ENCODE results near the gene PRKCH. TPM values are rescaled to one million over a fixed set of nuclear protein-coding genes. Genes with fewer than 3 reads are reported as not detected.
"Not testable (repeated sequence)": the region's sequence is repeated elsewhere in the genome, so short reads cannot be mapped to it uniquely, and the experiment has no call there.

Gene PRKCH
- total RNA-seq, 3 donors from 2014 or later (not counting 1 experiment from before 2014, with no cell fraction given) = 610 to 756 (median 618) TPM

DNA sequence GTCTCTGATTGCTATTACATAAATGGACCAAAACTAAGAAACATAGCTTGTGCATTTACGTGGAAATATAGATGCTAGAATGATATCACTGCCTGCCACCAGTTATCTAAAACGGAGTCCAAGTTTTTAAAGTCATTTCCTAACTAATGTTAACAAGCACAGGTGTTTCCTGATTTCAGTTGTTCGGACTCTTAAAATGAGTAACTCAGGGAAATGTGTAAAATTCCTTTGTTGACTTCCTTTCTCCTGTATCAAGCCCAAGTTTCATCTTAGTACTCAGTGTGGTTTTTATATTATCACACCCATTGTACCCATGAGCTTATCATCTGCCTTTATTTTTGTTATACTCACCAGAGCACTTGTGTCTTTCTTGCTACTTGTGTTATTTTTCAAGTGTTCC, 13.2 kb upstream of the PRKCH start:
- H3K4me3 ChIP-seq (ENCODE audit: low read length) = no peak overlapping the region
- peaks cover 5% of the 10 kb centered on the region for H3K36me3 ChIP-seq (ENCODE audit: control insufficient read depth, insufficient read depth, low read length)
- intact Hi-C loops (cut with micrococcal nuclease) = no loop called here
- Mint-ChIP-seq H3K27ac (no peak overlapping the region), H3K4me1 (peaks cover 8 to 15% of the 10 kb centered on the region in 2 donors), H3K4me3 (no peak overlapping the region), H3K36me3 (peaks cover 8% of the 10 kb centered on the region), H3K27me3 (ENCODE audit: low read depth in 2 of 2) (no peaks in the 10 kb centered on the region), H3K9me3 (peaks cover 0 to 9% of the 10 kb centered on the region in 2 donors)
- H3K27ac ChIP-seq (ENCODE audit: low read length) = no peak overlapping the region
- TF ChIP-seq, protein P1, sequence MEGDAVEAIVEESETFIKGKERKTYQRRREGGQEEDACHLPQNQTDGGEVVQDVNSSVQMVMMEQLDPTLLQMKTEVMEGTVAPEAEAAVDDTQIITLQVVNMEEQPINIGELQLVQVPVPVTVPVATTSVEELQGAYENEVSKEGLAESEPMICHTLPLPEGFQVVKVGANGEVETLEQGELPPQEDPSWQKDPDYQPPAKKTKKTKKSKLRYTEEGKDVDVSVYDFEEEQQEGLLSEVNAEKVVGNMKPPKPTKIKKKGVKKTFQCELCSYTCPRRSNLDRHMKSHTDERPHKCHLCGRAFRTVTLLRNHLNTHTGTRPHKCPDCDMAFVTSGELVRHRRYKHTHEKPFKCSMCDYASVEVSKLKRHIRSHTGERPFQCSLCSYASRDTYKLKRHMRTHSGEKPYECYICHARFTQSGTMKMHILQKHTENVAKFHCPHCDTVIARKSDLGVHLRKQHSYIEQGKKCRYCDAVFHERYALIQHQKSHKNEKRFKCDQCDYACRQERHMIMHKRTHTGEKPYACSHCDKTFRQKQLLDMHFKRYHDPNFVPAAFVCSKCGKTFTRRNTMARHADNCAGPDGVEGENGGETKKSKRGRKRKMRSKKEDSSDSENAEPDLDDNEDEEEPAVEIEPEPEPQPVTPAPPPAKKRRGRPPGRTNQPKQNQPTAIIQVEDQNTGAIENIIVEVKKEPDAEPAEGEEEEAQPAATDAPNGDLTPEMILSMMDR (IDR thresholded peaks at IDR 0.05) = no peak
- peaks cover 17% of the 10 kb centered on the region for H3K9me3 ChIP-seq (ENCODE audit: control insufficient read depth, insufficient read depth, low read length)
- no peak for DNase-seq
- no peaks in the 10 kb centered on the region for H3K27me3 ChIP-seq (ENCODE audit: control insufficient read depth, insufficient read depth, low read length)
- no peaks in the 10 kb centered on the region for H3K4me1 ChIP-seq (ENCODE audit: control insufficient read depth, insufficient read depth, low read length)
- ATAC-seq = no peak
- WGBS (ENCODE audit: insufficient coverage) = 43% methylated on average over 3 of the region's 3 CpGs

DNA sequence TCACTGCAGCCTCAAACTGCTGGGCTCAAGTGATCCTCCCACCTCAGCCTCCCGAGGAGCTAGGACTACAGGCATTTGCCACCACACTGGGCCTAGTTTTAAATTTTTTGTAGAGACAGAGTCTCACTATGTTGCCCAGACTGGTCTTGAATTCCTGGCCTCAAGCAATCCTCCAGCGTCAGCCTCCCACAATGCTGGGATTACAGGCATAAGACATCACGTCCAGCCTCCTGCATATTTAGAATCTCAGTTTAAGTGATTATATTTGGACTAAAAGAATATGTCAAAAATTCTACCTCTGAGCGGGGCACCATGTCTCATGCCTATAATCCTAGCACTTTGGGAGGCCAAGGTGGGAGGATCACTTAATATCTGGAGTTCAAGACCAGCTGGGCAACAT, 12.7 kb upstream of the PRKCH start:
- H3K27me3 Mint-ChIP-seq (ENCODE audit: low read depth in 2 of 2); H3K27ac ChIP-seq (ENCODE audit: low read length); intact Hi-C loops (cut with micrococcal nuclease); H3K36me3 ChIP-seq (ENCODE audit: control insufficient read depth, insufficient read depth, low read length); H3K4me3 Mint-ChIP-seq; ATAC-seq; H3K27me3 ChIP-seq (ENCODE audit: control insufficient read depth, insufficient read depth, low read length); H3K36me3 Mint-ChIP-seq; DNase-seq; H3K9me3 Mint-ChIP-seq; H3K4me3 ChIP-seq (ENCODE audit: low read length); H3K27ac Mint-ChIP-seq; H3K4me1 ChIP-seq (ENCODE audit: control insufficient read depth, insufficient read depth, low read length): not testable (repeated sequence)
- peaks cover 8 to 15% of the 10 kb centered on the region in 2 donors for H3K4me1 Mint-ChIP-seq
- WGBS (ENCODE audit: insufficient coverage) = 87% methylated on average over 4 of the region's 4 CpGs
- peaks cover 17% of the 10 kb centered on the region for H3K9me3 ChIP-seq (ENCODE audit: control insufficient read depth, insufficient read depth, low read length)

DNA sequence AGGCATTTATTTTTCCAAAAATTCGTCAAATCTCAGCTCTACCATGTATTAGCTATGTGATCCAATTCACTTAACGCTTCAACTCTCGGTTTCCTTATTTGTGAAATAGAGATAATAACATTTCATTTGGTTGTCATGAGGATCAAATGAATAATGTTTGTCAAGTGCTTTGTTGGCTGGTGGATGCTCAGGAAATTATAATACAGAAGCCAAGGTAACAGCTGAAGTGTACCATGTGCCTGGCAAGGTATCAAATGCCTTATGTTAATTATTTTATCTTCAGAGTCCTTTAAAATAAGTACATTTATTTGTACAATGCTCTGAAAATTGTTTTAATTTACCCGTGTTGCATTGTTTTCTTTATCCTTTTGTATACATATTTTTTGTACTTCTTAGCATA, 6.1 kb upstream of the PRKCH start:
- WGBS (ENCODE audit: insufficient coverage) = 100% methylated on average over 3 of the region's 4 CpGs
- no peak overlapping the region for H3K27ac Mint-ChIP-seq
- intact Hi-C loops (cut with micrococcal nuclease) = no loop called here

DNA sequence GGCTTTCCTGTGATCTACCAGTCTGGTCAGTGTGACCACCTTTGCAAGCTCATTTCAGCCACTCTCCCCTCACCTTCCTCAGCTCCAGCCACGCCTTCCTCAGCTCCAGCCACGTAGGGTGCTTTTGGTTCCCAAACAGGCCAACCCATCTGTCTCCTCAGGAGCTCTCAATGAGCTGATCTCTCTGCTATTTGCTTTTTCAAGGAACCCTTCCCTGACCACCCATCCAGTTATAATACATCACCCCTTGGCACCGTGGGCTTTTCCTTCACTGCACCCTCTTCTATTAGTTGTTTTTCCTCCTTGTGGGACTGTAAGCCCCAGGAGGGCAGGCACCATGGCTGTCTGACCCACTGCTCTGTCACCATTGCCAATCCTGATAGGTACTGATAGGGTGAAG, 2.3 kb upstream of the PRKCH start:
- no peaks in the 10 kb centered on the region for H3K27me3 Mint-ChIP-seq (ENCODE audit: low read depth in 2 of 2)
- H3K9me3 Mint-ChIP-seq = no peaks in the 10 kb centered on the region
- peaks cover 12% of the 10 kb centered on the region for H3K36me3 Mint-ChIP-seq
- no peaks in the 10 kb centered on the region for H3K9me3 ChIP-seq (ENCODE audit: control insufficient read depth, insufficient read depth, low read length)
- H3K4me3 ChIP-seq (ENCODE audit: low read length) = no peak overlapping the region
- intact Hi-C loops (cut with micrococcal nuclease) = no loop called here
- WGBS (ENCODE audit: insufficient coverage) = 92% methylated on average over 3 of the region's 3 CpGs
- no peak overlapping the region for H3K27ac Mint-ChIP-seq
- DNase-seq = no peak
- H3K36me3 ChIP-seq (ENCODE audit: control insufficient read depth, insufficient read depth, low read length) = no peaks in the 10 kb centered on the region
- ATAC-seq = no peak
- H3K4me3 Mint-ChIP-seq = no peak overlapping the region
- peaks cover 14 to 17% of the 10 kb centered on the region in 2 donors for H3K4me1 Mint-ChIP-seq
- TF ChIP-seq, protein P1 (IDR thresholded peaks at IDR 0.05) = no peak
- H3K27ac ChIP-seq (ENCODE audit: low read length) = no peak overlapping the region
- peaks cover 8% of the 10 kb centered on the region for H3K4me1 ChIP-seq (ENCODE audit: control insufficient read depth, insufficient read depth, low read length)
- no peaks in the 10 kb centered on the region for H3K27me3 ChIP-seq (ENCODE audit: control insufficient read depth, insufficient read depth, low read length)

More for the DNA sequence above, 6.1 kb upstream of the PRKCH start:
- H3K27ac ChIP-seq (ENCODE audit: low read length) = no peak overlapping the region
- no peak for DNase-seq
- no peaks in the 10 kb centered on the region for H3K36me3 ChIP-seq (ENCODE audit: control insufficient read depth, insufficient read depth, low read length)
- H3K4me3 Mint-ChIP-seq = no peak overlapping the region
- H3K9me3 ChIP-seq (ENCODE audit: control insufficient read depth, insufficient read depth, low read length) = peaks cover 7% of the 10 kb centered on the region
- H3K27me3 ChIP-seq (ENCODE audit: control insufficient read depth, insufficient read depth, low read length) = no peaks in the 10 kb centered on the region
- no peaks in the 10 kb centered on the region for H3K4me1 ChIP-seq (ENCODE audit: control insufficient read depth, insufficient read depth, low read length)
- no peaks in the 10 kb centered on the region for H3K36me3 Mint-ChIP-seq
- H3K9me3 Mint-ChIP-seq = peaks cover 0 to 3% of the 10 kb centered on the region in 2 donors
- H3K27me3 Mint-ChIP-seq (ENCODE audit: low read depth in 2 of 2) = no peaks in the 10 kb centered on the region
- H3K4me1 Mint-ChIP-seq = no peaks in the 10 kb centered on the region
- no peak overlapping the region for H3K4me3 ChIP-seq (ENCODE audit: low read length)
- TF ChIP-seq, protein P1 (IDR thresholded peaks at IDR 0.05) = no peak
- ATAC-seq = no peak

All from natural killer cell (primary cell).